PC-9 (cell line): ENCODE measurements around the gene SMIM27. TPM values are rescaled to one million over a fixed set of nuclear protein-coding genes. Genes with fewer than 3 reads are reported as not detected.

Source experiments
- BruUV-seq: library from RNA; stranded (reverse); fragments of 400-500 nt; replicated peaks from 2 replicates; lab custom pipeline; 2021; lab: Mats Ljungman, UMichigan
- CTCF ChIA-PET: fragments of 300-600 bp; sonication (Branson Sonifier 250); formaldehyde crosslinking; loops from one replicate; lab custom pipeline; 2022; ENCODE audit warnings: antibody characterized with exemption; lab: Charles Lee
- POLR2A ChIA-PET: fragments of 300-600 bp; sonication (Branson Sonifier 250); formaldehyde crosslinking; loops from one replicate; lab custom pipeline; 2022; ENCODE audit warnings: antibody characterized with exemption; ENCODE audit not compliant: unreplicated experiment; lab: Charles Lee
- DNase-seq, 2 experiments: peaks; one replicate each; pipeline versions ENCODE4 v3.0.0 to v3.0.0-alpha.2; 2015 to 2022; ENCODE audit warnings: mixed read lengths in 1 of 2
- H2AFZ ChIP-seq: fragments of 200-600 bp; sonication (generic); 2 replicates; pipeline ENCODE4 v1.8.1; 2017; ENCODE audit warnings: antibody characterized with exemption
- H3F3A ChIP-seq: fragments of 200-600 bp; sonication (generic); 2 replicates; pipeline ENCODE4 v1.8.1; 2017; ENCODE audit warnings: antibody characterized with exemption, mild to moderate bottlenecking, low read depth; ENCODE audit not compliant: insufficient read depth
- H3K27ac ChIP-seq: fragments of 200-600 bp; sonication (generic); 2 replicates; pipeline ENCODE4 v1.6.1; 2016; ENCODE audit warnings: mixed run types
- H3K27me3 ChIP-seq: fragments of 200-600 bp; sonication (generic); 2 replicates; pipeline ENCODE4 v1.6.1; 2016; ENCODE audit warnings: low read depth, mixed run types; ENCODE audit not compliant: insufficient read depth
- H3K36me3 ChIP-seq: fragments of 200-600 bp; sonication (generic); 2 replicates; pipeline ENCODE4 v1.6.1; 2016; ENCODE audit warnings: low read depth, mixed run types
- H3K4me1 ChIP-seq: fragments of 200-600 bp; sonication (generic); replicated peaks from 2 replicates; pipeline ENCODE4 v1.6.1; 2016; ENCODE audit warnings: mixed run types; ENCODE audit not compliant: insufficient read depth
- H3K4me2 ChIP-seq: fragments of 200-600 bp; sonication (generic); 2 replicates; pipeline ENCODE4 v1.6.1; 2017; ENCODE audit warnings: mixed run types
- H3K4me3 ChIP-seq: fragments of 200-600 bp; sonication (generic); 2 replicates; pipeline ENCODE4 v1.6.1; 2016; ENCODE audit warnings: mixed run types
- H3K79me2 ChIP-seq: fragments of 200-600 bp; sonication (generic); 2 replicates; pipeline ENCODE4 v1.6.1; 2017; ENCODE audit warnings: low read depth, mixed run types
- H3K9me2 ChIP-seq: fragments of 200-600 bp; sonication (generic); 2 replicates; pipeline ENCODE4 v1.8.1; 2017; ENCODE audit warnings: mild to moderate bottlenecking; ENCODE audit not compliant: insufficient read depth
- H3K9me3 ChIP-seq: fragments of 200-600 bp; sonication (generic); 2 replicates; pipeline ENCODE4 v1.8.1; 2016; ENCODE audit warnings: low read depth; ENCODE audit not compliant: insufficient read depth
- H4K20me1 ChIP-seq: fragments of 200-600 bp; sonication (generic); 2 replicates; pipeline ENCODE4 v1.8.1; 2017; ENCODE audit not compliant: insufficient read depth
- EZH2 ChIP-seq: fragments of 200-600 bp; sonication (generic); IDR thresholded peaks from 2 replicates; pipeline ENCODE4 v1.8.0; 2017; ENCODE audit warnings: antibody characterized with exemption, low read depth
- intact Hi-C: fragments of 100-400 bp; cut with micrococcal nuclease; formaldehyde crosslinking; loops from one replicate; pipeline ENCODE4 v1.10.0; 2022; ENCODE audit not compliant: unreplicated experiment
- total RNA-seq: library from RNA; stranded (reverse); gene quantifications from 2 replicates; pipeline ENCODE4 v1.2.3, GENCODE V29; 2021
- TF ChIP-seq, protein P1 (sequence below): fragments of 200-600 bp; sonication (generic); conservative IDR thresholded peaks from 2 replicates; pipeline ENCODE4 v1.6.1; 2017; ENCODE audit warnings: mixed run types, antibody characterized with exemption, mild to moderate bottlenecking, moderate library complexity

SMIM27 gene
- total RNA-seq, 1 experiment from 2014 or later: 8.0 TPM

DNA sequence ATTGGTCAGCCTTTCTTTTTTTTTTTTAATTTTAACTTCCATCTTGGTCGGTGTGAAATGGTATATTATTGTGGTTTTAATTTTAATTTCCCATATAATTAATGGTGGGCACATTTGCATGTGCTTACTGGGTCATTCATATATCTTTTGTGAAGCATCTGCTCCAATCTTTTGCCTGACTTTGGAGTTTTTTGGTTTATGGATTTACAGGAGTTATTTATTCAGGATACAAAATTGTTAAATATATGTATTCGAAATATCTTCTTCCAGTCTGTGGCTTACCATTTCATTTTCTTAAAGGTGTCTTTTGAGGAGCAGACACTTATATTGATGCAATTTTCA, 25.4 kb upstream of the SMIM27 start:
- H4K20me1 ChIP-seq: no peaks in the 10 kb centered on the region
- no TSS peak for BruUV-seq
- peaks cover 11% of the 10 kb centered on the region for H3K4me1 ChIP-seq
- TF ChIP-seq EZH2: no peak
- TF ChIP-seq, protein P1, sequence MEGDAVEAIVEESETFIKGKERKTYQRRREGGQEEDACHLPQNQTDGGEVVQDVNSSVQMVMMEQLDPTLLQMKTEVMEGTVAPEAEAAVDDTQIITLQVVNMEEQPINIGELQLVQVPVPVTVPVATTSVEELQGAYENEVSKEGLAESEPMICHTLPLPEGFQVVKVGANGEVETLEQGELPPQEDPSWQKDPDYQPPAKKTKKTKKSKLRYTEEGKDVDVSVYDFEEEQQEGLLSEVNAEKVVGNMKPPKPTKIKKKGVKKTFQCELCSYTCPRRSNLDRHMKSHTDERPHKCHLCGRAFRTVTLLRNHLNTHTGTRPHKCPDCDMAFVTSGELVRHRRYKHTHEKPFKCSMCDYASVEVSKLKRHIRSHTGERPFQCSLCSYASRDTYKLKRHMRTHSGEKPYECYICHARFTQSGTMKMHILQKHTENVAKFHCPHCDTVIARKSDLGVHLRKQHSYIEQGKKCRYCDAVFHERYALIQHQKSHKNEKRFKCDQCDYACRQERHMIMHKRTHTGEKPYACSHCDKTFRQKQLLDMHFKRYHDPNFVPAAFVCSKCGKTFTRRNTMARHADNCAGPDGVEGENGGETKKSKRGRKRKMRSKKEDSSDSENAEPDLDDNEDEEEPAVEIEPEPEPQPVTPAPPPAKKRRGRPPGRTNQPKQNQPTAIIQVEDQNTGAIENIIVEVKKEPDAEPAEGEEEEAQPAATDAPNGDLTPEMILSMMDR: peak; percentile 13; the same call in 1 of the 2 replicates
- H2AFZ ChIP-seq: peak overlapping the region; percentile 78
- H3K9me2 ChIP-seq: no peaks in the 10 kb centered on the region
- ChIA-PET POLR2A (interaction anchor here (0.5 to 0.7 kb wide), 5 partner anchors 38 to 967 kb away, joined by 3 to 12 read pairs (median 5); no protein-coding TSS in a partner anchor), CTCF (interaction anchor here (0.6 to 2.1 kb wide), 11 partner anchors 19 to 679 kb away, joined by 3 to 16 read pairs (median 3); no protein-coding TSS in a partner anchor)
- H3K9me3 ChIP-seq: no peaks in the 10 kb centered on the region
- H3K36me3 ChIP-seq: no peaks in the 10 kb centered on the region
- H3K4me3 ChIP-seq: peak overlapping the region; percentile 69; the same call in 1 of the 2 replicates
- H3K27me3 ChIP-seq: no peaks in the 10 kb centered on the region
- peak overlapping the region; percentile 25 for H3K27ac ChIP-seq
- H3K79me2 ChIP-seq: no peaks in the 10 kb centered on the region
- DNase-seq: no peak
- H3K4me2 ChIP-seq: peak overlapping the region; percentile 72
- intact Hi-C loops: loop anchor here (1.0 to 2.0 kb wide), 4 partner anchors 47 to 147 kb away; partner anchors contain the start of genes ACO1 and NDUFB6
- H3F3A ChIP-seq: peaks cover 22% of the 10 kb centered on the region; the same call in 1 of the 2 replicates

DNA sequence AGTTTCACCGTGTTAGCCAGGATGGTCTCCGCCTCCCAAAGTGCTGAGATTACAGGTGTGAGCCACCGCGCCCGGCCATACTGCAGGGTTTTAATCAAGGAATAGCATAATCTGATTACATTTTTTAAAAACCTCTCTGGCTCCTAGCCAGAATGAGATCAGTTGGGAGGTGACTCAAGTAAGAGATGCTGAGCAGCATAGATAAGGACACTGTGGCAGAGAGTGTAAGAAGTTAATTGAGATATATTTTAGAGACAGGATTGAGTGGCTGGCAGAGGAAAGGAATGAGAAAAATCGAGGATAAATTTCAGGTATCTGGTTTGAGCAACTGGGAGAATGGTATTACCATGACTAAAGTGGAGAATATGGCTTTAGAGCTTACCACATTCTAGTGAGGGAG, 18.8 kb upstream of the SMIM27 start:
- no peaks in the 10 kb centered on the region for H3K79me2 ChIP-seq
- H3K9me3 ChIP-seq: no peaks in the 10 kb centered on the region
- no TSS peak for BruUV-seq
- intact Hi-C loops: no loop called here
- CTCF ChIA-PET: no interaction called here
- no peaks in the 10 kb centered on the region for H3F3A ChIP-seq
- TF ChIP-seq, protein P1: no peak
- TF ChIP-seq EZH2: no peak
- no peak for DNase-seq
- no peaks in the 10 kb centered on the region for H4K20me1 ChIP-seq
- no peak overlapping the region for H3K27ac ChIP-seq
- no peak overlapping the region for H2AFZ ChIP-seq
- POLR2A ChIA-PET: no interaction called here
- no peak overlapping the region for H3K4me3 ChIP-seq
- H3K36me3 ChIP-seq: no peaks in the 10 kb centered on the region
- H3K4me1 ChIP-seq: no peaks in the 10 kb centered on the region
- no peaks in the 10 kb centered on the region for H3K9me2 ChIP-seq
- H3K27me3 ChIP-seq: no peaks in the 10 kb centered on the region
- no peak overlapping the region for H3K4me2 ChIP-seq

DNA sequence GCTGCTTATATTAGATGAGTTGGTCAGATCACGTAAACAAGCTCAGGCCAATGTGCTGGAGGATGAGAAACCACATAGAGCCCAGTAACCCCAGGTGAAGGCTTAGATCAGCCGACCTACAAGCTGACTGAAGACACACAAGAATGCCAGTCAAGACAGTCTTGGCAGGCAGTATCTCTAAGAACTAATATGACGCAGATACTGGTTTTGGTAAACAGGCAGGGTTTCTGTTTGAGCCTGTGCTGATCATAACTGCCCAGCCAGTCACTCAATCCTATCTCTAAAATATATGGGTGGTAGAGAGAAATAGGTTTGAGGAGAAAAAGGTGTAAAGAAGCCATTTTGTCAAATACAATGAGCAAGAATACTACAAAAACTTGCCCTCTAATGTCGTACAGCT, 18.3 kb upstream of the SMIM27 start:
- no peaks in the 10 kb centered on the region for H3K9me3 ChIP-seq
- TF ChIP-seq, protein P1: no peak
- no peak for TF ChIP-seq EZH2
- no peaks in the 10 kb centered on the region for H3K9me2 ChIP-seq
- H3K4me1 ChIP-seq: no peaks in the 10 kb centered on the region
- no peaks in the 10 kb centered on the region for H3K27me3 ChIP-seq
- H2AFZ ChIP-seq: no peak overlapping the region
- ChIA-PET CTCF (no interaction called here), POLR2A (no interaction called here)
- no peaks in the 10 kb centered on the region for H3K79me2 ChIP-seq
- no peak overlapping the region for H3K27ac ChIP-seq
- DNase-seq: no peak
- no peak overlapping the region for H3K4me2 ChIP-seq
- H3K4me3 ChIP-seq: no peak overlapping the region
- no peaks in the 10 kb centered on the region for H3F3A ChIP-seq
- intact Hi-C loops: no loop called here
- H3K36me3 ChIP-seq: no peaks in the 10 kb centered on the region
- no TSS peak for BruUV-seq
- no peaks in the 10 kb centered on the region for H4K20me1 ChIP-seq
